ENCODE data around the gene MSMP.

The MSMP gene

GRCh38 chr9:35754264-35754663 lies at the start of gene MSMP:
MSMP (minus strand) TSS chr9:35754276; CDS start chr9:35754129, 147 bp downstream.
- peaks cover 10% of the 10 kb centered on the region for H3K4me1 ChIP-seq (ENCODE audit: insufficient read depth, low read length)
- H3K27me3 ChIP-seq (ENCODE audit: insufficient read depth, low read length) = no peaks in the 10 kb centered on the region
- no peak within 1 kb of the TSS for H2AFZ ChIP-seq (ENCODE audit: low read depth, low read length)
- peaks cover 2% of the 10 kb centered on the region for H3K9me3 ChIP-seq (ENCODE audit: low read length)
- H3K36me3 ChIP-seq (ENCODE audit: insufficient read depth, low read length) = peaks cover 57% of the 10 kb centered on the region
- H3K4me3 ChIP-seq (ENCODE audit: low read length) = no peak within 1 kb of the TSS

GRCh38 chr9:35801328-35802128 lies 47.5 kb upstream of the MSMP start:
- no peaks in the 10 kb centered on the region for H3K4me1 ChIP-seq (ENCODE audit: insufficient read depth, low read length)
- H3K36me3 ChIP-seq (ENCODE audit: insufficient read depth, low read length) = no peaks in the 10 kb centered on the region
- no peak overlapping the region for H2AFZ ChIP-seq (ENCODE audit: low read depth, low read length)
- no peaks in the 10 kb centered on the region for H3K9me3 ChIP-seq (ENCODE audit: low read length)
- no peak overlapping the region for H3K4me3 ChIP-seq (ENCODE audit: low read length)
- peaks cover 19% of the 10 kb centered on the region for H3K27me3 ChIP-seq (ENCODE audit: insufficient read depth, low read length)

- H3K4me1 ChIP-seq (ENCODE audit: insufficient read depth, low read length) = no peaks in the 10 kb centered on the region
- H3K4me3 ChIP-seq (ENCODE audit: low read length) = no peak overlapping the region
- no peak overlapping the region for H2AFZ ChIP-seq (ENCODE audit: low read depth, low read length)
- H3K27me3 ChIP-seq (ENCODE audit: insufficient read depth, low read length) = peaks cover 19% of the 10 kb centered on the region
- no peaks in the 10 kb centered on the region for H3K36me3 ChIP-seq (ENCODE audit: insufficient read depth, low read length)
- H3K9me3 ChIP-seq (ENCODE audit: low read length) = no peaks in the 10 kb centered on the region
These were observed 46.5 kb upstream of the MSMP start for GRCh38 chr9:35800530-35800929.

- Histone ChIP-seq H3K9me3 (ENCODE audit: low read length) (no peaks in the 10 kb centered on the region), H3K4me1 (ENCODE audit: insufficient read depth, low read length) (no peaks in the 10 kb centered on the region), H3K4me3 (ENCODE audit: low read length) (no peak overlapping the region), H3K36me3 (ENCODE audit: insufficient read depth, low read length) (no peaks in the 10 kb centered on the region), H2AFZ (ENCODE audit: low read depth, low read length) (no peak overlapping the region), H3K27me3 (ENCODE audit: insufficient read depth, low read length) (peaks cover 15% of the 10 kb centered on the region)
These were observed 44.7 kb upstream of the MSMP start for GRCh38 chr9:35798658-35799374.

- no peak overlapping the region for H2AFZ ChIP-seq (ENCODE audit: low read depth, low read length)
- no peaks in the 10 kb centered on the region for H3K4me1 ChIP-seq (ENCODE audit: insufficient read depth, low read length)
- H3K36me3 ChIP-seq (ENCODE audit: insufficient read depth, low read length) = no peaks in the 10 kb centered on the region
- H3K4me3 ChIP-seq (ENCODE audit: low read length) = no peak overlapping the region
- no peaks in the 10 kb centered on the region for H3K9me3 ChIP-seq (ENCODE audit: low read length)
- peaks cover 19% of the 10 kb centered on the region for H3K27me3 ChIP-seq (ENCODE audit: insufficient read depth, low read length)
These were observed 43.4 kb upstream of the MSMP start for GRCh38 chr9:35797311-35798109.

- Histone ChIP-seq H3K4me1 (ENCODE audit: insufficient read depth, low read length) (no peaks in the 10 kb centered on the region), H3K9me3 (ENCODE audit: low read length) (no peaks in the 10 kb centered on the region), H3K27me3 (ENCODE audit: insufficient read depth, low read length) (peaks cover 9% of the 10 kb centered on the region), H3K4me3 (ENCODE audit: low read length) (no peak overlapping the region), H2AFZ (ENCODE audit: low read depth, low read length) (no peak overlapping the region), H3K36me3 (ENCODE audit: insufficient read depth, low read length) (no peaks in the 10 kb centered on the region)
These were observed 41.6 kb upstream of the MSMP start for GRCh38 chr9:35795695-35796094.

- Histone ChIP-seq H3K9me3 (ENCODE audit: low read length) (no peaks in the 10 kb centered on the region), H3K27me3 (ENCODE audit: insufficient read depth, low read length) (peaks cover 6% of the 10 kb centered on the region), H2AFZ (ENCODE audit: low read depth, low read length) (no peak overlapping the region), H3K4me1 (ENCODE audit: insufficient read depth, low read length) (peaks cover 7% of the 10 kb centered on the region), H3K36me3 (ENCODE audit: insufficient read depth, low read length) (no peaks in the 10 kb centered on the region), H3K4me3 (ENCODE audit: low read length) (no peak overlapping the region)
These were observed 39.4 kb upstream of the MSMP start for GRCh38 chr9:35793461-35793860.

GRCh38 chr9:35792826-35793225 lies 38.8 kb upstream of the MSMP start:
- Histone ChIP-seq H3K4me3 (ENCODE audit: low read length) (no peak overlapping the region), H3K4me1 (ENCODE audit: insufficient read depth, low read length) (peaks cover 7% of the 10 kb centered on the region)

GRCh38 chr9:35792024-35792813 lies 38.1 kb upstream of the MSMP start:
- no peak overlapping the region for H3K4me3 ChIP-seq (ENCODE audit: low read length)

More at GRCh38 chr9:35792826-35793225, 38.8 kb upstream of the MSMP start:
- no peaks in the 10 kb centered on the region for H3K36me3 ChIP-seq (ENCODE audit: insufficient read depth, low read length)
- H3K9me3 ChIP-seq (ENCODE audit: low read length) = no peaks in the 10 kb centered on the region
- no peak overlapping the region for H2AFZ ChIP-seq (ENCODE audit: low read depth, low read length)
- H3K27me3 ChIP-seq (ENCODE audit: insufficient read depth, low read length) = peaks cover 6% of the 10 kb centered on the region

GRCh38 chr9:35791297-35791921 lies 37.3 kb upstream of the MSMP start, which contains the start of gene NPR2:
NPR2 (plus strand) TSS chr9:35791591; CDS start chr9:35792409, 818 bp downstream.
- no peak within 1 kb of the TSS for H3K4me3 ChIP-seq (ENCODE audit: low read length)
- peaks cover 3% of the 10 kb centered on the region for H3K27me3 ChIP-seq (ENCODE audit: insufficient read depth, low read length)
- H3K4me1 ChIP-seq (ENCODE audit: insufficient read depth, low read length) = peaks cover 7% of the 10 kb centered on the region
- peak within 1 kb of the TSS; percentile 10 for H2AFZ ChIP-seq (ENCODE audit: low read depth, low read length)
- H3K9me3 ChIP-seq (ENCODE audit: low read length) = no peaks in the 10 kb centered on the region
- no peaks in the 10 kb centered on the region for H3K36me3 ChIP-seq (ENCODE audit: insufficient read depth, low read length)

More at GRCh38 chr9:35792024-35792813, 38.1 kb upstream of the MSMP start:
- Histone ChIP-seq H2AFZ (ENCODE audit: low read depth, low read length) (no peak overlapping the region), H3K4me1 (ENCODE audit: insufficient read depth, low read length) (peaks cover 7% of the 10 kb centered on the region), H3K36me3 (ENCODE audit: insufficient read depth, low read length) (no peaks in the 10 kb centered on the region), H3K9me3 (ENCODE audit: low read length) (no peaks in the 10 kb centered on the region), H3K27me3 (ENCODE audit: insufficient read depth, low read length) (peaks cover 6% of the 10 kb centered on the region)

GRCh38 chr9:35790385-35791296 lies 36.6 kb upstream of the MSMP start:
- Histone ChIP-seq H3K4me1 (ENCODE audit: insufficient read depth, low read length) (peaks cover 7% of the 10 kb centered on the region), H3K36me3 (ENCODE audit: insufficient read depth, low read length) (no peaks in the 10 kb centered on the region), H2AFZ (ENCODE audit: low read depth, low read length) (peak overlapping the region; percentile 10), H3K27me3 (ENCODE audit: insufficient read depth, low read length) (peaks cover 3% of the 10 kb centered on the region), H3K9me3 (ENCODE audit: low read length) (no peaks in the 10 kb centered on the region), H3K4me3 (ENCODE audit: low read length) (no peak overlapping the region)
